Heart left ventricle (tissue), 16 donors: ENCODE results near the gene PHACTR1. TPM values are rescaled to one million over a fixed set of nuclear protein-coding genes. Genes with fewer than 3 reads are reported as not detected.

Experiments
- ATAC-seq, 4 donors: fragments of 200-7000 bp; cut with Tn5 transposase; one replicate each; pipeline ENCODE4 v1.9.1; 2020 to 2022; ENCODE audit warnings: moderate library complexity in 4 of 4, mild to moderate bottlenecking in 3 of 4, moderate number of reproducible peaks in 1 of 4
- DNase-seq, 5 donors: peaks; one replicate each; pipeline ENCODE4 v3.0.0-alpha.2; 2020
- H3K27ac ChIP-seq, 12 donors: fragments of 200-600 bp; sonication (generic) in 4 of 12; one replicate each; pipeline versions ENCODE4 v1.5.0 to v1.8.0; 2016 to 2022; ENCODE audit warnings: mild to moderate bottlenecking in 2 of 12
- H3K27me3 ChIP-seq, 9 donors: fragments of 200-600 bp; sonication (generic) in 2 of 9; one replicate each; pipeline versions ENCODE4 v1.5.1 to v1.8.0; 2016 to 2022; ENCODE audit warnings: mild to moderate bottlenecking in 3 of 9
- H3K36me3 ChIP-seq, 9 donors: fragments of 200-600 bp; sonication (generic) in 2 of 9; one replicate each; pipeline versions ENCODE4 v1.5.0 to v1.8.0; 2018 to 2022; ENCODE audit warnings: mild to moderate bottlenecking in 2 of 9
- H3K4me1 ChIP-seq, 12 donors: fragments of 200-600 bp; sonication (generic) in 4 of 12; one replicate each; pipeline versions ENCODE4 v1.5.0 to v1.8.0; 2016 to 2022; ENCODE audit warnings: mild to moderate bottlenecking in 3 of 12
- H3K4me3 ChIP-seq, 12 donors: fragments of 200-600 bp; sonication (generic) in 4 of 12; one replicate each; pipeline versions ENCODE4 v1.5.0 to v1.8.0; 2017 to 2022; ENCODE audit warnings: mild to moderate bottlenecking in 9 of 12, moderate library complexity in 4 of 12
- H3K9me3 ChIP-seq, 12 donors: fragments of 200-600 bp; sonication (generic) in 4 of 12; one replicate each; pipeline versions ENCODE4 v1.5.0 to v1.8.0; 2016 to 2022; ENCODE audit warnings: mild to moderate bottlenecking in 1 of 12
- CTCF ChIP-seq, 12 donors: fragments of 200-600 bp; sonication (generic) in 4 of 12; IDR thresholded peaks; one replicate each; pipeline versions ENCODE4 v1.5.0 to v1.8.0; 2018 to 2022; ENCODE audit warnings: antibody characterized with exemption in 12 of 12, mild to moderate bottlenecking in 5 of 12
- POLR2A ChIP-seq, 2 donors: fragments of 450-650 bp; IDR thresholded peaks; one replicate each; pipeline ENCODE4 v1.6.1; 2017; ENCODE audit warnings: antibody characterized with exemption in 2 of 2, mild to moderate bottlenecking in 2 of 2, moderate library complexity in 2 of 2
- WGBS, 4 donors: extraction: QIAGEN DNeasy Blood & Tissue Kit in 2 of 4; methylation state at CpG; one replicate each; pipeline versions ENCODE4 v1.1.5 to v1.1.7; 2013 to 2018; 5-methylcytosine and 5-hydroxymethylcytosine counted together
- intact Hi-C, 10 donors: fragments of 100-400 bp; cut with DNase I; formaldehyde crosslinking; loops; one replicate each; pipeline versions ENCODE4 v1.11.1 to v1.14.2; 2022
- polyA plus RNA-seq, 2 donors: library from polyadenylated mRNA; stranded (reverse); fragments of 200-250 nt; gene quantifications; one replicate each; pipeline ENCODE4 v1.2.3, GENCODE V29; 2013
- total RNA-seq, 9 donors: library from RNA; depleted of rRNA in 2 of 9; stranded (reverse); fragments of >200 nt in 2 of 9; fragmentation: NEBNext Ultra II Directional in 3 of 9; extraction: Animal tissue kit (Norgen Biotek cat#: 25700) in 3 of 9; gene quantifications; one replicate each; pipeline versions ENCODE4 v1.1.0 to v1.2.4, GENCODE V29; 2016 to 2023
- donor health status: ischemic (EF 13 %, LVEDD 7.1; RV severe dilation, severe dysfunction).
- donor health status: healthy with polysubstance abuse.
- donor health status: DM: no; HTN: yes; CAD: no.
- donor health status: DM: no; HTN: no; CAD: no.
- donor health status: ischemic (EF 25% LVEDD 6.9; RV normal size, moderate dysfunction).
- donor health status: ischemic (EF 25% LVEDD 5.7; RV mildly dilated, moderate dysfunction).
- donor health status: healthy.
- donor health status: DM: yes; HTN: yes; CAD: no.
- donor health status: ischemic (EF 35%, LVEDD 5.7; RV mildly dilated, moderate dysfunction).
- donor health status: nonischemic (EF 11% LVEDD 7.7; RV severe dilation, severe dysfunction).
- donor health status: DM: yes; HTN: yes; CAD: no.
- donor health status: PGD.
- donor health status: ischemic (EF 29% LVEDD 5.4; RV normal size, mild dysfunction).
- donor health status: nonischemic (EF 23%, LVEDD 6.1; RV moderate dilation, normal function).

The PHACTR1 gene
- total and polyA plus RNA-seq, 11 donors: 21.2 to 238 (median 87.4) TPM

- ATAC-seq: peak; percentile 43 to 68 (median 60)
- no peaks in the 10 kb centered on the region for H3K36me3 ChIP-seq
- intact Hi-C loops: loop anchor here in 8 of 10 donors (5.0 to 10.0 kb wide), 8 partner anchors 52 to 310 kb away; partner anchors contain the start of gene TBC1D7 (in 1 of the 8)
- H3K27me3 ChIP-seq: peaks cover 0 to 29% (median 0%) of the 10 kb centered on the region in 9 donors
- TF ChIP-seq CTCF (IDR thresholded peaks at IDR 0.05) (no peak), POLR2A (IDR thresholded peaks at IDR 0.05) (no peak)
- peaks cover 0 to 53% (median 17%) of the 10 kb centered on the region in 12 donors for H3K4me1 ChIP-seq
- no peaks in the 10 kb centered on the region for H3K9me3 ChIP-seq
- H3K27ac ChIP-seq: peak overlapping the region; percentile 50 to 90 (median 80)
- peak; percentile 22 to 64 (median 41) for DNase-seq
- peak overlapping the region; percentile 50 to 90 (median 69) for H3K4me3 ChIP-seq
- 18 to 29% (median 22%) methylated on average over 31 to 40 of the region's 40 CpGs for WGBS, 4 donors
Observed at GRCh38 chr6:13014504-13015378, 298.2 kb downstream of the PHACTR1 start.

GRCh38 chr6:13015379-13015681 lies 298.8 kb downstream of the PHACTR1 start:
- H3K4me1 ChIP-seq: peaks cover 0 to 53% (median 17%) of the 10 kb centered on the region in 12 donors
- H3K27me3 ChIP-seq: peaks cover 0 to 29% (median 0%) of the 10 kb centered on the region in 9 donors
- TF ChIP-seq POLR2A (IDR thresholded peaks at IDR 0.05) (no peak), CTCF (IDR thresholded peaks at IDR 0.05) (no peak)
- no peaks in the 10 kb centered on the region for H3K9me3 ChIP-seq
- H3K4me3 ChIP-seq: peak overlapping the region in 11 of 12 donors; percentile 1 to 90 (median 68)
- H3K27ac ChIP-seq: peak overlapping the region in 11 of 12 donors; percentile 5 to 90 (median 79)
- DNase-seq: no peak
- WGBS, 4 donors: 39 to 56% (median 44%) methylated on average over 3 of the region's 3 CpGs
- ATAC-seq: no peak
- H3K36me3 ChIP-seq: no peaks in the 10 kb centered on the region
- intact Hi-C loops: loop anchor here in 4 of 10 donors (10.0 kb wide), 5 partner anchors 59 to 309 kb away; partner anchors contain the start of gene TBC1D7 (in 1 of the 4)

- Histone ChIP-seq H3K4me1 (peaks cover 0 to 42% (median 19%) of the 10 kb centered on the region in 12 donors), H3K36me3 (no peaks in the 10 kb centered on the region), H3K27me3 (no peaks in the 10 kb centered on the region), H3K27ac (no peak overlapping the region), H3K9me3 (no peaks in the 10 kb centered on the region), H3K4me3 (no peak overlapping the region)
- TF ChIP-seq POLR2A (IDR thresholded peaks at IDR 0.05) (no peak), CTCF (IDR thresholded peaks at IDR 0.05) (no peak)
- 84 to 91% (median 89%) methylated on average over 2 of the region's 2 CpGs for WGBS, 4 donors
- ATAC-seq (no peak), DNase-seq (no peak)
- intact Hi-C loops: loop anchor here in 5 of 10 donors (5.0 to 10.0 kb wide), 3 partner anchors 90 to 110 kb away; no protein-coding TSS in a partner anchor
Observed at GRCh38 chr6:13024616-13025015, 308.0 kb downstream of the PHACTR1 start.

- DNase-seq (no peak), ATAC-seq (peak in 1 of 4 donors; percentile 10)
- Histone ChIP-seq H3K27ac (peak overlapping the region in 9 of 12 donors; percentile 20 to 61 (median 31)), H3K27me3 (no peaks in the 10 kb centered on the region), H3K36me3 (no peaks in the 10 kb centered on the region), H3K4me3 (no peak overlapping the region), H3K4me1 (peaks cover 0 to 46% (median 19%) of the 10 kb centered on the region in 12 donors), H3K9me3 (no peaks in the 10 kb centered on the region)
- 60 to 73% (median 72%) methylated on average over 5 of the region's 5 CpGs for WGBS, 4 donors
- intact Hi-C loops: loop anchor here in 5 of 10 donors (5.0 to 10.0 kb wide), 3 partner anchors 89 to 111 kb away; no protein-coding TSS in a partner anchor
- no peak for TF ChIP-seq POLR2A (IDR thresholded peaks at IDR 0.05)
- TF ChIP-seq CTCF (IDR thresholded peaks at IDR 0.05): no peak
Observed at GRCh38 chr6:13025893-13026499, 309.4 kb downstream of the PHACTR1 start.
